ENCODE measurements around the gene MAGEF1. TPM values are rescaled to one million over a fixed set of nuclear protein-coding genes. Genes with fewer than 3 reads are reported as not detected.

MAGEF1 gene
- total RNA-seq, 1 experiment from 2014 or later, result 31.9 TPM

- Mint-ChIP-seq H3K36me3 (ENCODE audit: insufficient read depth in 1 of 3, low read depth in 3 of 3) (no peaks in the 10 kb centered on the region), H3K27me3 (ENCODE audit: low read depth) (peaks cover 9% of the 10 kb centered on the region), H3K4me1 (peaks cover 5 to 12% of the 10 kb centered on the region in 2 experiments), H3K9me3 (no peaks in the 10 kb centered on the region), H3K27ac (no peak overlapping the region), H3K4me3 (no peak overlapping the region)
- H2BK20ac ChIP-seq (ENCODE audit: low read depth, low read length, poor library complexity, severe bottlenecking), result no peak overlapping the region
- no peaks in the 10 kb centered on the region for H3K9me3 ChIP-seq (ENCODE audit: control insufficient read depth, low read depth, low read length)
- H2BK12ac ChIP-seq (ENCODE audit: insufficient read length, low read depth, low read length), result no peak overlapping the region
- H4K8ac ChIP-seq (replicated peaks; ENCODE audit: insufficient read length, low read depth, low read length), result no peak overlapping the region
- no peaks in the 10 kb centered on the region for H3K23me2 ChIP-seq (ENCODE audit: insufficient read length, low read depth, low read length, poor library complexity, severe bottlenecking)
- H2AK5ac ChIP-seq (ENCODE audit: insufficient read length, low read length), result no peak overlapping the region
- no peak for DNase-seq
- H3K27me3 ChIP-seq (ENCODE audit: insufficient read depth, low read length), result no peaks in the 10 kb centered on the region; the same call in 1 of the 2 replicates
- H3K18ac ChIP-seq (ENCODE audit: insufficient read length, low read depth, low read length), result no peak overlapping the region
- H4K20me1 ChIP-seq (ENCODE audit: control insufficient read depth, insufficient read depth, insufficient read length), result no peaks in the 10 kb centered on the region
- H3K79me1 ChIP-seq (ENCODE audit: insufficient read depth, low read depth, low read length, poor library complexity, severe bottlenecking), result no peaks in the 10 kb centered on the region
- H3K79me2 ChIP-seq (ENCODE audit: insufficient read depth, low read length), result no peaks in the 10 kb centered on the region
- no peak overlapping the region for H2AFZ ChIP-seq (ENCODE audit: low read length)
- no peak overlapping the region for H3K14ac ChIP-seq (ENCODE audit: insufficient read depth, low read length)
- no peak overlapping the region for H2BK5ac ChIP-seq (ENCODE audit: insufficient read length, low read length)
- no peak overlapping the region for H3K4me2 ChIP-seq (ENCODE audit: insufficient read depth, insufficient read length, low read length)
- H3K4ac ChIP-seq (ENCODE audit: low read depth, low read length), result no peak overlapping the region
- H4K91ac ChIP-seq (ENCODE audit: insufficient read length, low read depth, low read length), result no peak overlapping the region
- no peak for TF ChIP-seq CTCF (conservative IDR thresholded peaks at IDR 0.05)
- no CpG with 5 or more reads among the region's 4 CpGs for WGBS (ENCODE audit: extremely low coverage, insufficient read length, low lambda C conversion rate)
- no peak overlapping the region for H3K56ac ChIP-seq (ENCODE audit: insufficient read length, low read depth, low read length)
- H3K4me1 ChIP-seq (ENCODE audit: insufficient read depth, low read length), result no peaks in the 10 kb centered on the region
- no peak overlapping the region for H3T11ph ChIP-seq (ENCODE audit: low read length)
- no peak overlapping the region for H3K23ac ChIP-seq (ENCODE audit: insufficient read length, low read depth, low read length)
- H4K5ac ChIP-seq (ENCODE audit: insufficient read length, low read depth, low read length), result no peak overlapping the region
- H2BK120ac ChIP-seq (ENCODE audit: low read depth, low read length, poor library complexity, severe bottlenecking), result no peak overlapping the region
- no peak overlapping the region for H3K27ac ChIP-seq (ENCODE audit: insufficient read length, low read depth, low read length)
- H3K9ac ChIP-seq (ENCODE audit: extremely low read depth, insufficient read length, low read length), result no peak overlapping the region
- no peak overlapping the region for H2BK15ac ChIP-seq (ENCODE audit: low read depth, low read length)
Observed at GRCh38 chr3:184733181-184733580, 21.3 kb upstream of the MAGEF1 start.
